K562 (cell line): ENCODE data around the gene EEF1AKMT1. TPM values are rescaled to one million over a fixed set of nuclear protein-coding genes. Genes with fewer than 3 reads are reported as not detected.

Experiments used
- ARID4B ChIP-seq: sonication (generic); formaldehyde crosslinking; IDR thresholded peaks from 2 replicates; pipeline ENCODE4 v1.8.0; 2022; ENCODE audit warnings: mild to moderate bottlenecking, missing genetic modification reagents
- EZH2 ChIP-seq: IDR thresholded peaks from 2 replicates; pipeline ENCODE4 v1.6.1; 2012; ENCODE audit warnings: low read depth, mild to moderate bottlenecking, inconsistent platforms, low read length, borderline replicate concordance
- ILF3 ChIP-seq: fragments of 450-650 bp; IDR thresholded peaks from 2 replicates; pipeline ENCODE4 v1.6.1; 2018; ENCODE audit warnings: antibody characterized with exemption, mild to moderate bottlenecking, moderate library complexity, borderline replicate concordance
- MAFK ChIP-seq: IDR thresholded peaks from 2 replicates; pipeline ENCODE4 v1.6.1; 2011; ENCODE audit warnings: low read length, improper control_type of control experiment
- MAX ChIP-seq: sonication (generic); formaldehyde crosslinking; IDR thresholded peaks from 2 replicates; pipeline ENCODE4 v1.9.0; 2022; ENCODE audit warnings: mild to moderate bottlenecking, missing genetic modification reagents
- PHB2 ChIP-seq: fragments of 450-650 bp; IDR thresholded peaks from 2 replicates; pipeline ENCODE4 v1.6.1; 2017; ENCODE audit warnings: low read depth
- RREB1 ChIP-seq: fragments of 250-450 bp; sonication (Bioruptor Pico); IDR thresholded peaks from 2 replicates; pipeline ENCODE4 v1.4.0; 2020
- SREBF1 ChIP-seq: fragments of 150-350 bp; IDR thresholded peaks from 2 replicates; pipeline ENCODE4 v1.6.1; 2014; ENCODE audit warnings: antibody characterized with exemption, low read depth, low read length, borderline replicate concordance
- TFAP4 ChIP-seq: sonication (generic); formaldehyde crosslinking; IDR thresholded peaks from 2 replicates; pipeline ENCODE4 v1.8.0; 2022; ENCODE audit warnings: missing genetic modification reagents, mild to moderate bottlenecking, moderate library complexity, borderline replicate concordance
- TRIM28 ChIP-seq: fragments of 450-650 bp; IDR thresholded peaks from 2 replicates; pipeline ENCODE4 v1.6.1; 2017
- USF1 ChIP-seq: sonication (generic); formaldehyde crosslinking; IDR thresholded peaks from 2 replicates; pipeline ENCODE4 v1.9.0; 2022; ENCODE audit warnings: mild to moderate bottlenecking, missing genetic modification reagents
- YY1 ChIP-seq, 3 experiments: IDR thresholded peaks; 2 replicates each; pipeline ENCODE4 v1.6.1; 2011; ENCODE audit warnings: low read length in 2 of 3, mild to moderate bottlenecking in 2 of 3, moderate library complexity in 2 of 3, borderline replicate concordance in 1 of 3, control low read depth in 1 of 3, low read depth in 1 of 3; ENCODE audit not compliant: insufficient read depth in 3 of 3, insufficient replicate concordance in 2 of 3, control insufficient read depth in 1 of 3, insufficient read length in 1 of 3; ENCODE audit errors: extremely low read depth in 1 of 3
- ZNF143 ChIP-seq: sonication (generic); formaldehyde crosslinking; IDR thresholded peaks from 2 replicates; pipeline ENCODE4 v1.9.0; 2022; ENCODE audit warnings: mild to moderate bottlenecking, missing genetic modification reagents
- ZNF354B ChIP-seq: fragments of 250-450 bp; sonication (Bioruptor Pico); IDR thresholded peaks from 2 replicates; pipeline ENCODE4 v1.4.0; 2020
- polyA plus RNA-seq, 8 experiments: library from polyadenylated mRNA; depleted of rRNA in 4 of 8; stranded (reverse) in 5 of 8; unstranded in 3 of 8; fragments of >200 nt; fragmentation: Nextera tagmentation in 2 of 8; fragmentation: Illumina TruSeq in 1 of 8; extraction: Ambion mirVana in 2 of 8; extraction: Trizol in 1 of 8; gene quantifications; 2 replicates each; pipeline versions ENCODE4 v1.2.1 to v1.2.3, GENCODE V29; 2011 to 2014; ENCODE audit warnings: inconsistent platforms in 1 of 8, missing spikeins in 1 of 8
- total RNA-seq, 7 experiments: library from RNA; depleted of rRNA in 6 of 7; stranded (reverse); fragments of >200 nt in 6 of 7; fragmentation: Illumina TruSeq in 2 of 7; extraction: Trizol in 2 of 7; gene quantifications; 2 replicates each; pipeline versions ENCODE4 v1.2.1 to v1.2.3, GENCODE V29; 2011 to 2021; ENCODE audit warnings: low replicate concordance in 1 of 7

Gene EEF1AKMT1
- total and polyA plus RNA-seq, 9 of the 15 experiments (the other 6 are each of a cell fraction or from before 2014, with no cell fraction given), result 5.3 to 36.3 (median 7.9) TPM

- TF ChIP-seq ARID4B (CRISPR knock-in tag), result no peak
- no peak for TF ChIP-seq ZNF143 (CRISPR knock-in tag)
- no peak for TF ChIP-seq ILF3
- no peak for TF ChIP-seq ZNF354B (CRISPR knock-in tag)
- no peak for TF ChIP-seq USF1 (CRISPR knock-in tag)
- no peak for TF ChIP-seq RREB1
- TF ChIP-seq MAX (CRISPR knock-in tag), result peak; percentile 59; the same call in 1 of the 2 replicates
- TF ChIP-seq MAFK, result no peak
- TF ChIP-seq EZH2, result no peak
- no peak for TF ChIP-seq SREBF1
- TF ChIP-seq PHB2, result no peak
- no peak for TF ChIP-seq TRIM28
- peak in 1 of 3 experiments; percentile 47 for TF ChIP-seq YY1 (IDR thresholded peaks at IDR 0.05; ENCODE audit: borderline replicate concordance in 1 of 3, control insufficient read depth in 1 of 3, extremely low read depth in 1 of 3, insufficient read depth in 3 of 3, insufficient read length in 1 of 3, insufficient replicate concordance in 2 of 3, low read depth in 1 of 3, low read length in 2 of 3)
- peak; percentile 40; the same call in 1 of the 2 replicates for TF ChIP-seq TFAP4 (CRISPR knock-in tag)
Observed at GRCh38 chr13:20703780-20704458, 69.8 kb downstream of the EEF1AKMT1 start (continued).
